GM21529 (cell line): ENCODE data around the gene GPR155.
"Not testable (repeated sequence)": the region's sequence is repeated elsewhere in the genome, so short reads cannot be mapped to it uniquely, and the experiment has no call there.

Source experiments
- ATAC-seq: cut with Tn5 transposase; IDR thresholded peaks from one replicate; pipeline ENCODE4 v1.9.1; 2021; ENCODE audit not compliant: unreplicated experiment

GPR155 gene

GRCh38 chr2:174439950-174440349 is 46.9 kb downstream of the GPR155 start:
- ATAC-seq = no peak

DNA sequence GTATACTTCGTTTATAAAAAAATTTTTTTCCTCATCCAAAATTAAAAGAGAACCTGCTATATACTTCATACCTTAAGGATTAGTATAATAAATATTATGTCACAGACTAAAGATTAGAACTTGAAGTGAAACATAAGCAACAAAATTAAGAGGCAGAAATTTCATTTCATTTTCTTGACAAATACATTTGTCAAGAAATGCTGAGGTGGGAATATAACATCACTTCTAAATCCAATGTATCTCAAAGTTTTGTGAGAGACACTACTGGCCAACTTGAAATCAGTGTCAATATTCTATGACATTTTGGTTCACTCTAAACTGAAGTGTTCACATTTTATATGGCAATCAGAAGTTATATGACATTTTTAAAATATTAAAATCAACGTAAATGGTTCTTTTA is 47.5 kb downstream of the GPR155 start:
- no peak for ATAC-seq

GRCh38 chr2:174438146-174438886 is 48.5 kb downstream of the GPR155 start:
- no peak for ATAC-seq

GRCh38 chr2:174436351-174436750 is 50.5 kb downstream of the GPR155 start:
- ATAC-seq = no peak

- ATAC-seq = no peak
Observed at GRCh38 chr2:174431902-174432301, 54.9 kb downstream of the GPR155 start.

GRCh38 chr2:174430066-174430465 is 56.8 kb downstream of the GPR155 start:
- ATAC-seq = no peak

- ATAC-seq = no peak
Observed at GRCh38 chr2:174428214-174428613, 58.6 kb downstream of the GPR155 start.

DNA sequence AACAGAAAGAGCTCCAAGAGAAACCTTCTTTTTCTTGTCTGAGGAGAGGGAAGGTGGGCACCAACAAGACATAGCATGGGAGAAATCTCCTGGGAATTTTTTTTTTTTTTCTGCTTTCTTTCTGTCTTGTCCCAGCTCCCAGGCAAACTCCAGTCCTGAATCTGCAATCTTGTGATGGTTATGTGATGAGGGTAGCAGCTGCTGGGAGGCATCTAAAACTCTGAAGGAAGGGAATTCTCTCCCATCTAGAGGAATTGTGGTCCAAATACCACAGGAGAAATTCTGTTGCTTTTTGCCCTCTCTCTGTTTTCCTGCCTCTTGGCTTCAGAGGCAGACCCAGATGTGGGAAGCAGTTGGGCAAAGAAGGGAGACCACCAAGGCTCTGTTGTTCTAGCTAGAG is 74.6 kb downstream of the GPR155 start:
- no peak for ATAC-seq

DNA sequence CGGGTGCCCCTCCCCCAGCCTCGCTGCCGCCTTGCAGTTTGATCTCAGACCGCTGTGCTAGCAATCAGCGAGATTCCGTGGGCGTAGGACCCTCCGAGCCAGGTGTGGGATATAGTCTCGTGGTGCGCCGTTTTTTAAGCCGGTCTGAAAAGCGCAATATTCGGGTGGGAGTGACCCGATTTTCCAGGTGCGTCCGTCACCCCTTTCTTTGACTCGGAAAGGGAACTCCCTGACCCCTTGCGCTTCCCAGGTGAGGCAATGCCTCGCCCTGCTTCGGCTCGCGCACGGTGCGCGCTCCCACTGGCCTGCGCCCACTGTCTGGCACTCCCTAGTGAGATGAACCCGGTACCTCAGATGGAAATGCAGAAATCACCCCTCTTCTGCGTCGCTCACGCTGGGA is 76.8 kb downstream of the GPR155 start:
- ATAC-seq = not testable (repeated sequence)

- ATAC-seq = no peak
Observed at GRCh38 chr2:174403628-174404027, 83.2 kb downstream of the GPR155 start.

- no peak for ATAC-seq
Observed at GRCh38 chr2:174400853-174401252, 86.0 kb downstream of the GPR155 start.

GRCh38 chr2:174399171-174399570 is 87.7 kb downstream of the GPR155 start:
- ATAC-seq = no peak

GRCh38 chr2:174397773-174398172 is 89.1 kb downstream of the GPR155 start:
- ATAC-seq = no peak

DNA sequence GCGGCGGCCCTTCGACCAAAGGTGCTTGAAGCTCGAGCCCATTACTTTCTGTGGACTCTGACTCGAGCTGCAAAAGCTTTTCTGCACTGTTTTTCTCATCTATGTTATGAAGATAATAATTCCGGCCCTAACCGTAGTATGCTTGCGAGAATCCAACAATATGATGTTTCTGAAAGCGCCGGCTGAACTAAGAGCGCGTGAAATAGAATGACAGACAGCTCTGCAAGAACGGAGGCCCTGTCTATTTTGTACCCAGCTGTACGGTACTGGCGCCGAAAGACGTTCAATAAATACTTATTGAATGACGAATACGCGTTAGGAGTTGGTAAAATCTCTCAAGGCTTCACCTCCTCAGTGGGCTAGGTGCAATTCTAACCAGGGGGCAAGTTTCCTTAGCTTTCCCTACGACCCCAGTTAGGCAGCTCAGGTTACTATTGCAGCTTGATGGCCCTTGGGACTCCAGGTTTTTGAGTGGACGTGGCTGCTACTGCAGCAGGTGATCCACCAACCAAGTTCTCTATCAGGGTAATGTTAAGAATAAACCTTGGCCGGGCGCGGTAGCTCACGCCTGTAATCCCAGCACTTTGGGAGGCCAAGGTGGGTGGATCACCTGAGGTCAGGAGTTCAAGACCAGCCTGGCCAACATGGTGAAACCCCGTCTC is 90.7 kb downstream of the GPR155 start:
- ATAC-seq = peak; percentile 16

- ATAC-seq = peak; percentile 97
Observed at GRCh38 chr2:174395284-174395968, 91.4 kb downstream of the GPR155 start, which contains the start of gene SCRN3. Gene SCRN3 (plus strand): TSS chr2:174395730. CDS start chr2:174398284, 2,554 bp downstream.

- ATAC-seq = no peak
Observed at GRCh38 chr2:174392706-174393105, 94.1 kb downstream of the GPR155 start.

GRCh38 chr2:174390303-174390702 is 96.5 kb downstream of the GPR155 start:
- ATAC-seq = not testable (repeated sequence)

DNA sequence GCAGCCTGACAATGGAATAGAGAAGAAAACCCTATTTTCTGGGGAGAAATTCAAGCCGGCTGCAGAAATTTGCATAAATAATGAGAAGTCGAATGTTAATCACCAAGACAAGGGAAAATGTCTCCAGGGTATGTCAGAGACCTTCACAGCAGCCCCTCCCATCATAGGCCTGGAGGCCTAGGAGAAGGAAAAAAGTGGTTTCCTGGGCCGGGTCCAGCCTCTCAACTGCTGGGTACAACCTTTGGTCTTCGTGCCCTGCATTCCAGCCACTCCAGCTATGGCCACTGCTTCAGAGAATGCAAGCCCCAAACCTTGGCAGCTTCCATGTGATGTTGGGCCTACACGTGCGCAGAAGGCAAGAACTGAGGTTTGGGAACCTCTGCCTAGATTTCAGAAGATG is 97.3 kb downstream of the GPR155 start:
- ATAC-seq = no peak

DNA sequence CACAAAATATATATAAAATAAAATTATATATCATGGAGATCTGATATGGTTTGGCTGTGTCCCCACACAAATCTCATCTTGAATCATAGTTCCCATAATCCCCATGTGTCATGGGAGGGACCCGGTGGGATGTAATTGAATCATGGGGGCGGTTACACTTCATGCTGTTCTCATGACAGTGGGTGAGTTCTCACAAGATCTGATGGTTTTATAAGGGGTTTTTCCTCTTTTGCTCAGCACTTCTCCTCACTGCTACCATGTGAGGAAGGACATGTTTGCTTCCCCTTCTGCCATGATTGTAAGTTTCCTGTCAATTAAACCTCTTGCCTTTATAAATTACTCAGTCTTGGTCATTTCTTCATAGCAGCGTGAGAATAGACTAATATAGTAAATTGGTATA is 98.1 kb downstream of the GPR155 start:
- ATAC-seq = not testable (repeated sequence)

GRCh38 chr2:174385201-174385600 is 101.6 kb downstream of the GPR155 start:
- no peak for ATAC-seq

GRCh38 chr2:174383796-174384195 is 103.0 kb downstream of the GPR155 start:
- no peak for ATAC-seq
